ENCODE measurements around the gene CYP19A1.
"Not testable (repeated sequence)": the region's sequence is repeated elsewhere in the genome, so short reads cannot be mapped to it uniquely, and the experiment has no call there.

The CYP19A1 gene

DNA sequence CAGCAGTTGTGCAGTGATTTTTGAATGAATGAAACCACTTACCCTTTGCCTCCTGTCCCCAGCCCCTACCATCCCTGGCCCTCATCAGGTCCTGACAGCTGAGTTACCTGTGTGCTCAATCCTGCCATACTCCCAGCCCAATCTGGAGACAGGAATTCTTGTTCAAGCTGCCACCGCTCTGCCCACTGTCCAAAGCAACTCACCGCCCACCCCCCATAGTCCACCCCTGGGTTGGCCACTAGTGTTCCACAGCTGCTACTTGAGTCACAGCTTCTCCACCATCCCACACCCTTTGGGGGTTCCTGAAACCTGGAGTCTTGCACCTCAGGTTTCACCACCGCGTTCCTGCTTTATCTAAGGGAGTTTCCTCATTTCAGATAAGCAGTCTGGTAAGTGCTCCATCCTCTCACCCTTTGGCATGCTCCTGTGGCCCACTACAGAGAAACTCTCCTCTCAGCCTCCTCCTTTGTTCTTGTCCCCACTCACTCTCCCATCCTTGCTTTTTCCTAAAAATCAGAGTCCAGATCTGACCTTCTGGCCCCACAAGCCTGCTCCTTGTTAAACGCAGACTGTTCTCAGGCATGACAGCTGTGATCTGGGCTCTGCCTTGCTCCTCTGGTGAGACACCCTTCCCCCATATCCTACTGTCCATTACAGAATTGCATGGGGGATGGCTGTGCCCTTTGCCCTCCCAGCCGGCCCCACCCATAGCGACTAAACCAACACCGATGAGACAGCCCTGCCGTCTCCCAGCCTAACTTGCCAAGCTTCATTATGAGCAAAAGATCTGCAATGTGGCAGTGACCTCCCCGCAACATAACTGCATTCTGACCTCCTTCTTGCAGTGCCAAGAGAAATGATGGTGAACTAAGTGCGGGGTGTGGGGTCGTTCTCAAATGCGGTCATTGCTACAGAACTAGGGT lies 50.0 kb downstream of the CYP19A1 start:
- DNase-seq: no peak

DNA sequence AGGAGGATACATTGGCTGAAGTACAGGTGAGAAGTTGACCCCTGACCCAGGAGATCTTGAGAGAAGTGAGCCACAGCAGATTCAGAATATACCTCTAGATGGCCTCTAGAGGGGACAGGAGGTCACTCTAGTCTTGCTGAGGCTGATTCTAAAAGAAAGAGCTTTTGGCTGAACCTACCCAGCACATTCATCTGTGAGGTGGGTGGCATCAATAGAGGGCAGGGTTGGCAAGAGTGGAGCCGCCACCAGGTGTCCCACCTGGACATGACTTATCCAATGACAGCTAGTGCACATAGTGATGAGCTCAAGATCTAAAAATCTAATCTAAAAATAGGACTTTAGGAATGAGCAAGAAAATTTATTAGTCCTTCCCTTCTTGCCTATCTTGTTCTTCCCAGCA lies 51.6 kb downstream of the CYP19A1 start:
- DNase-seq: peak; percentile 54

DNA sequence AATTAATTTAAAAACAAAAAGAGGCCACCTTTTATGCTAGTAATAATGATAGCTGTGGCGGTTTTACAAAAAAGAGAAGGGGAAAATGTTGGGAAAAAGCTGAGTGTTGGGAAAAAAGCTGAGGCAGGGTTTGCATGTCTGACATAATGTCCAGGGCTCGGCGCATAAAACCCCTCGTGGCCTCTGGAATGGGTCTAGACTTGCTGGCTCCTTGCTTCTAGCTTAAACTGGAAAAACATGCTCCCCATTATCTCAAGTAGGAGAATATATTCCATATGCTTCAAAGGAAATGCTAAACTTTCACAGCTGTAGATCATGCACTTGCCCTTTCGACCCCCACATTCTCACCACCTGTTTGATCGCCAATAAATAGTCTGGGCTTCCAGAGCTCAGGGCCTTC lies 53.0 kb downstream of the CYP19A1 start:
- DNase-seq: peak; percentile 18

DNA sequence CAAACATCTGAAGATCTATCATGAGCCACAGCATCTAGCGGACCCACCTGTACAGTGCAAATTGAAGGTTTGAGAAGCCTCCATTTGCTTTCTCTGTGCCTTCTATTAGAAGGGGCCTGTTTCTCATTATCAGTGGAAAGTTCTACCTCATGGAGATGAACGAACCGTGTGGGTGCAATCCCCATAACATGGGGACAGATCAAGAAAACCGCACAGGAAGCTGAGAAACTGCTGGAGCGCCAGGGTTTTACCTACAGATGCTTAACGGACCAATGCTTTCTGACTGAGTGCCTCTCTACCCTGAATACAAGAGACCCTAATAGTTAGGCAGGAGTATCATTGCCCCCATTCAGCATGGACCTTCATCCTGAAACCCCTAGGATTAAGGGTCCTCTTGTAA lies 53.5 kb downstream of the CYP19A1 start:
- DNase-seq: no peak

DNA sequence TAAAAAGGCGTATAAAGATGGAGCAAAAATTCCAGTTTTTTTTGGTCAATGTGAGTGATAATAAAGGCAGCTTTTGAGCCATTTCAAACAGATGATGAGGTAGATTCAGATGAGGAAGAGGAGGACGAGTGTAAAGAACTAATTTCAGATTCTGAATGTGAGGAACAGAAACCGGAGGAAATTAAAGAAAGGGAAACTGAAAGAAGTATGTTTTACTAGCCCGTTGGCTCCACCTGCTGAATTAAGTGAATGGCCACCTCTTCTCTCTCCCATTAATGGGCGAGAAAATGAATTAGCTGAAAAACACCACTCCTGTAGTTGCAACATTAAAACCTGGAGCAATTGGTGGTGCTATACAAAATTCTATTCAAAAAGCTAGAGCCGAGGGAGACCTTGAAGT lies 55.4 kb downstream of the CYP19A1 start:
- no peak for DNase-seq

DNA sequence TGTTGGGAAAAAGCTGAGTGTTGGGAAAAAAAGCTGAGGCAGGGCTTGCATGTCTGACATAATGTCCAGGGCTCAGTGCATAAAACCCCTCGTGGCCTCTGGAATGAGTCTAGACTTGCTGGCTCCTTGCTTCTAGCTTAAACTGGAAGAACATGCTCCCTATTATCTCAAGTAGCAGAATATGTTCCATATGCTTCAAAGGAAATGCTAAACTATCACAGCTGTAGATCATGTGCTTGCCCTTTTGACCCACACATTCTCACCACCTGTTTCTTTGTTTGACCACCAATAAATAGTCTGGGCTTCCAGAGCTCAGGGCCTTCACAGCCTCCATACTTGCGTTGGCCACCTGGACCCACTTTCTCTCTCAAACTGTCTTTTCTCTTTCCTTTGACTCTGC lies 56.2 kb downstream of the CYP19A1 start:
- DNase-seq: peak; percentile 81

- DNase-seq: peak; percentile 72
Observed at GRCh38 chr15:51281368-51281967, 56.9 kb downstream of the CYP19A1 start.

DNA sequence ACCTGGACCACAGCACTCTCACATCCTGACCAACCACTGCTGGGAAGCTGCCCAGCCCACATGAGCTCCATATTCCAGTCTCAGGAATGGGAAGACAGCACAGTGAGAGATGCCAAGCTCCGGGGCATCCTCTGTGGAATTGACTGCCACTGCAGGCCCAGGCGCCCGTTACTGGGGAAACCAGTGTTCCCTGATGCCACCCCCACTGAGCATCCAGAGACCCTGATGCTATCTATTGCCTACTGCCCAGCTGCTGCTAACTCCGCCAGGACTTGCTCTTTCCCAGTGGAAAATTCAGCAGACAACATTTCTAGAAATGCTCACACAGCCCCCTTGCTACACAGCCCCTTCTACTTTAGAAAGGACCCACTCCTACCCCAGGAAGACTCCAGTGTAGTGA lies 57.6 kb downstream of the CYP19A1 start:
- no peak for DNase-seq

GRCh38 chr15:51279391-51279790 lies 59.0 kb downstream of the CYP19A1 start:
- DNase-seq: no peak

GRCh38 chr15:51277101-51277500 lies 61.3 kb downstream of the CYP19A1 start:
- DNase-seq: no peak

GRCh38 chr15:51274956-51275355 lies 63.4 kb downstream of the CYP19A1 start:
- no peak for DNase-seq

DNA sequence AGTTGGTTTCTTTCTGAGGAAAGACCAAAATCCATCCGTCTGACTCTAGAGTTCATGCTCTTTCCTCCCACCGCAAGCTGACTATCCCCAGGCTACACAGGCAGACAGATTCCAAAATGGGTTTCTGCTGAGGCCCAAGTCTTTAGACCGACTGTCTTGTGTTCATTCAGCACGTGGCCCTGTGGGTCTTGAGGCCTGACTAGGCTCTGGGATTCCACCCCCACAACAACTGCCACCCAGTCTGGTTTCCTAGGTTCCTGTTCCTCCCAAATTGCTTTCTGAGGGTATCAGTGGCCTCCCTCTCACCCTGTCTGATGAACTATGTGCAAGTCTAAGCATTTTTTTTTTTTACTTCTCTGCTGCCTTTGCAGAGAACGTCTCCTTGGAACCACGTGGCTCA lies 67.7 kb downstream of the CYP19A1 start:
- no peak for DNase-seq

DNA sequence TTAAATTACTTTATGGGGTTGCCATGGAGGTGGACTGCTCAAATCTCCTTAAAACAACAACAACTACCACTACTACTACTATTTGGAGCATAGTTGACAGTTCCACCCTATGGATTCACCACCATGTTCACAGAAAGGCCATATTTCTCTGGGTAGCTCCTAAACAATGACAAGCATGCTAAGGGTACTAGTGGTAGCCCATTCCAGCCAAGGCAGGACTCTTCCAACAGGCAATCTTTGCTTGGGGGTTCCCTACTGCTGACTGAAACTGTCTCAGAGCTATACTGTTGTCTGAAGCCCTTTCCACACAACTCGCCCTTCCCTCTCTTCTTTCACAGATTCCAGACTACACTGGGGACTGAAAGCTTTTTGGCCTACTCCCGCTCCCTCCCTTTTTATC lies 68.9 kb downstream of the CYP19A1 start:
- no peak for DNase-seq

DNA sequence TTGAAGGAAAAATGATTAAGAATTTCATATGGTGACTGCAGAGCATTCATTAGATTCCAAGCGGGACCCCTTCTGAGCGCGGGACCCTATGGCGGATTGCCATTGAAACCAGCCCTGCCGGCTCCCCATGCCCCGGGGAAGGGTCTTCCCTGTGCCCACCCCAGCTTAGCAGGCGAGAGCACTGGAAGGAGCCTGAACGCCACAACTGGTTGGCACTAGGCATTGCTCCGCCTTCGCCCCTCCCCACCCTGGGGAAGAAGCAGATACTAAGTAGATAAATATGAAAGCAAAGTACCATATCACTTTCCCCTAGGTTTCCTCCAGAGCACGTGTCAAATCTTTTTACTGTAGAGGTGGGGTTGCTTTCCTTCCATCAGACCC lies 70.7 kb downstream of the CYP19A1 start:
- DNase-seq: peak; percentile 79

DNA sequence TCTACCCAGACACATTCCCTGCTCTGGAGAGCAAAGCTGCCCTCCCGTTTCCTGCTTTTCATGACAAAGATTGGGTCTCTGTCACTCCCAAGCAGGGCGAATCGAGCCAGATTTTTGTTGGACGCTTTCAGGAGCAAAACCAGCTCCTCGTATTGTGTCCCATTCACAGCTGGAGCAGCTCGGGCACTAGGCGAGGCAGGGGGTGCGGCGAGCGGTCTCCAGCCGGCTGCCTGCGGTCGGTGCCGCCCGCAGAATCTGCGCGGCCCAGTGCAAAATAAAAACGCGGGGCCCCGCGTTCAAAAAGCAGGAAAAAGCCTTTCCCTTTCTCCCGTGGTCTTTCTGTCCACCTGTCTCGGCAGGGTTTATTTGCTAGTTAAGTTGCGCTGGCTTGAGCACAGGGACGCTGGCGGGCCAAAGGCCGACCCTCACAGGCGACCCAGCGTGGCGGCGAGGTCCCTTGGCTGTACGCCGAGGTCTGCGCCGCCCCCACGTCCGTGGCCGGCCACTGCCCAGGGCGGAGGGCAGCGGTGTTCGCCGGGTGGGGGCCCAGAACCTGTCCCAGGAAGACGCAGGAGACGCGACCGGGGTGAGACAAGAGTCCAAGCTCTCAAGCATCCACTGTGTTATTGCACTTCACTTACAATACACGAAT lies 71.2 kb downstream of the CYP19A1 start:
- peak; percentile 71 for DNase-seq

- no peak for DNase-seq
Observed at GRCh38 chr15:51266656-51267050, 71.7 kb downstream of the CYP19A1 start.

- no peak for DNase-seq
Observed at GRCh38 chr15:51265037-51265555, 73.3 kb downstream of the CYP19A1 start.

DNA sequence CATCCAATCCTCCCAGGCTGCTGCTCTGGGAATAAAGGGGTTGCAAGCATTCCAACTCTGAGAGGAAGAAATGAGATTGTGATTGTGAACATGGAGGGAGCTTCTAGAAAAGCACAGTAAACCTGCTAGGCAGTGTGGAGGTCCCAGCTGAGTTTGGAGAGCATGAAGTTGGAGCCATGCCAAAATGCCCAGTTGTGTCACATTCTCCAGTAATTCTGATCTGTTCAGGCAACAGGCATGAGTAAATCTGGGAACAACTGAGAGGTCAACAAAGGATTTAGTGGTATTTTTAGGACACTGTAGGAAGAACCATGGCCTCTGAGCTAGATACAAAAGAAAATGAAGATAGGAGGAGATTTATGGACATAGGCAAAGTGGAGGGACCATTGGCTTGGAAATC lies 74.7 kb downstream of the CYP19A1 start:
- DNase-seq: no peak

- no peak for DNase-seq
Observed at GRCh38 chr15:51263116-51263515, 75.3 kb downstream of the CYP19A1 start.

GRCh38 chr15:51262463-51262862 lies 75.9 kb downstream of the CYP19A1 start:
- DNase-seq: no peak

DNA sequence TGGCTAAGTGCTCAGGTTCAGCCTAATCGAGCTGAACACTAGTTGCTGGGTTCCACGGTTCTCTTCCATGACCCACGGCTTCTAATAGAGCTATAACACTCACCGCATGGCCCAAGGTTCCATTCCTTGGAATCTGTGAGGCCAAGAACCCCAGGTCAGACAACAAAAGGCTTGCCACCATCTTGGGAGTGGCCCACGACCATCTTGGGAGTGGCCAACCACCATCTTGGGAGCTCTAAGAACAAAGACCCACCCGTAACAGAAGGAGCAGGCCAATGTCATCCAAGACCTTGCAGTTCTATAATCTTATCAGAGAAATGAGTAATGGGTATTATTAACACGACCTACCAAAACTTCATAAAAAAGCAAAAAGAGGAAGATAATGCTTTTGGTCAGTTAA lies 77.3 kb downstream of the CYP19A1 start:
- not testable (repeated sequence) for DNase-seq

- DNase-seq: no peak
Observed at GRCh38 chr15:51260202-51260601, 78.2 kb downstream of the CYP19A1 start.

DNA sequence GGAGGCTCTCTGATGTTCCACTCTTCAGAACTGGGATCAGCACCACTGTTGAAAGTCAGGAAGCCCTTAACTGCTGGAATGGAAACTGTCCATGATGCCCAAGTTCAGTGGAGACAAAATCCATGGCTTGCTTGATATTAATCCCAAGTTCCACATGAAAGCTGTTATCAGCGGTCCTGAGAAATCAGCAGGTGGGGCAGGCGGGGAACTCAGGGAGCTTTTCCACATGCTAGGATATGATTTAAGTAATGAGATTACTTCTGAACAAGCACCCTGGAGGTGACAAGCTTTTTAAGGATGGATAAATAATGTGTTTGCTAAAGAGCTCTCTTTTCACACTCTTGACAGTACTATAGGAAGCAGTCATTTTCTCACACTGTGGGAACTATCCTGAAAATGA lies 82.9 kb downstream of the CYP19A1 start:
- DNase-seq: no peak

GRCh38 chr15:51253366-51253765 lies 85.0 kb downstream of the CYP19A1 start:
- no peak for DNase-seq
